ENCODE results near the gene ANKRD33B.

The ANKRD33B gene

GRCh38 chr5:10580531-10581423, 16.9 kb downstream of the ANKRD33B start:
- no peak for DNase-seq

- DNase-seq: no peak
Measured at GRCh38 chr5:10581424-10581748, 17.5 kb downstream of the ANKRD33B start.

GRCh38 chr5:10581867-10582511, 18.1 kb downstream of the ANKRD33B start:
- no peak for DNase-seq

GRCh38 chr5:10582512-10582897, 18.6 kb downstream of the ANKRD33B start:
- no peak for DNase-seq

- DNase-seq: no peak
Measured at GRCh38 chr5:10583663-10584572, 20.0 kb downstream of the ANKRD33B start.

- no peak for DNase-seq
Measured at GRCh38 chr5:10584714-10585517, 21.0 kb downstream of the ANKRD33B start.

- no peak for DNase-seq
Measured at GRCh38 chr5:10585518-10585915, 21.6 kb downstream of the ANKRD33B start.

- DNase-seq: no peak
Measured at GRCh38 chr5:10586008-10586407, 22.1 kb downstream of the ANKRD33B start.

GRCh38 chr5:10586555-10586954, 22.7 kb downstream of the ANKRD33B start:
- no peak for DNase-seq

GRCh38 chr5:10588109-10588775, 24.4 kb downstream of the ANKRD33B start:
- DNase-seq: no peak

GRCh38 chr5:10588779-10589447, 25.0 kb downstream of the ANKRD33B start:
- DNase-seq: no peak

GRCh38 chr5:10590226-10590999, 26.5 kb downstream of the ANKRD33B start:
- no peak for DNase-seq

GRCh38 chr5:10591159-10591558, 27.3 kb downstream of the ANKRD33B start:
- DNase-seq: no peak

GRCh38 chr5:10591966-10592365, 28.1 kb downstream of the ANKRD33B start:
- no peak for DNase-seq

GRCh38 chr5:10592601-10593000, 28.7 kb downstream of the ANKRD33B start:
- DNase-seq: no peak

- DNase-seq: no peak
Measured at GRCh38 chr5:10593531-10594181, 29.8 kb downstream of the ANKRD33B start.

- DNase-seq: no peak
Measured at GRCh38 chr5:10594591-10595210, 30.8 kb downstream of the ANKRD33B start.

- DNase-seq: no peak
Measured at GRCh38 chr5:10595293-10595671, 31.4 kb downstream of the ANKRD33B start.

GRCh38 chr5:10595672-10596309, 31.9 kb downstream of the ANKRD33B start:
- peak; percentile 35 to 41 for DNase-seq
